DMS 273 (cell line): Measurements from ENCODE around the gene CBX7.
A peak's percentile ranks its signal among the peaks of the same experiment; 100 is the strongest.
"Not testable (repeated sequence)": the region's sequence is repeated elsewhere in the genome, so short reads cannot be mapped to it uniquely, and the experiment has no call there.

Source experiments
- DNase-seq: peaks from one replicate; lab custom pipeline; 2025; ENCODE audit not compliant: unreplicated experiment; lab: John Stamatoyannopoulos, UW

The CBX7 gene

GRCh38 chr22:39174498-39175352 is 22.2 kb upstream of the CBX7 start:
- DNase-seq: no peak

- no peak for DNase-seq
Measured at GRCh38 chr22:39173787-39174497, 21.5 kb upstream of the CBX7 start.

GRCh38 chr22:39173050-39173706 is 20.7 kb upstream of the CBX7 start:
- no peak for DNase-seq

- DNase-seq: not testable (repeated sequence)
Measured at GRCh38 chr22:39172265-39173049, 20.0 kb upstream of the CBX7 start.

GRCh38 chr22:39171623-39172264 is 19.3 kb upstream of the CBX7 start:
- no peak for DNase-seq

GRCh38 chr22:39170825-39171622 is 18.5 kb upstream of the CBX7 start:
- DNase-seq: peak; percentile 77

- DNase-seq: no peak
Measured at GRCh38 chr22:39169797-39170466, 17.5 kb upstream of the CBX7 start.

GRCh38 chr22:39166547-39166946 is 14.1 kb upstream of the CBX7 start:
- no peak for DNase-seq

GRCh38 chr22:39156093-39156492 is 3.6 kb upstream of the CBX7 start:
- not testable (repeated sequence) for DNase-seq

- DNase-seq: no peak
Measured at GRCh38 chr22:39155421-39155820, 2.9 kb upstream of the CBX7 start.

- DNase-seq: peak; percentile 35
Measured at GRCh38 chr22:39153220-39153717, 789 bp upstream of the CBX7 start.

GRCh38 chr22:39152024-39152510 is 413 bp downstream of the CBX7 start:
- no peak for DNase-seq

GRCh38 chr22:39151329-39151975 is 1.0 kb downstream of the CBX7 start:
- DNase-seq: no peak

GRCh38 chr22:39150848-39151215 is 1.6 kb downstream of the CBX7 start:
- no peak for DNase-seq

GRCh38 chr22:39149915-39150847 is 2.3 kb downstream of the CBX7 start:
- no peak for DNase-seq

GRCh38 chr22:39148727-39149535 is 3.5 kb downstream of the CBX7 start:
- DNase-seq: peak; percentile 22
